Central memory CD4-positive, alpha-beta T cell (primary cell): ENCODE measurements around the gene JPH3.
"Not testable (repeated sequence)": the region's sequence is repeated elsewhere in the genome, so short reads cannot be mapped to it uniquely, and the experiment has no call there.

Source experiments
- DNase-seq: peaks from one replicate; pipeline ENCODE4 v3.0.0; 2022

Gene JPH3

DNA sequence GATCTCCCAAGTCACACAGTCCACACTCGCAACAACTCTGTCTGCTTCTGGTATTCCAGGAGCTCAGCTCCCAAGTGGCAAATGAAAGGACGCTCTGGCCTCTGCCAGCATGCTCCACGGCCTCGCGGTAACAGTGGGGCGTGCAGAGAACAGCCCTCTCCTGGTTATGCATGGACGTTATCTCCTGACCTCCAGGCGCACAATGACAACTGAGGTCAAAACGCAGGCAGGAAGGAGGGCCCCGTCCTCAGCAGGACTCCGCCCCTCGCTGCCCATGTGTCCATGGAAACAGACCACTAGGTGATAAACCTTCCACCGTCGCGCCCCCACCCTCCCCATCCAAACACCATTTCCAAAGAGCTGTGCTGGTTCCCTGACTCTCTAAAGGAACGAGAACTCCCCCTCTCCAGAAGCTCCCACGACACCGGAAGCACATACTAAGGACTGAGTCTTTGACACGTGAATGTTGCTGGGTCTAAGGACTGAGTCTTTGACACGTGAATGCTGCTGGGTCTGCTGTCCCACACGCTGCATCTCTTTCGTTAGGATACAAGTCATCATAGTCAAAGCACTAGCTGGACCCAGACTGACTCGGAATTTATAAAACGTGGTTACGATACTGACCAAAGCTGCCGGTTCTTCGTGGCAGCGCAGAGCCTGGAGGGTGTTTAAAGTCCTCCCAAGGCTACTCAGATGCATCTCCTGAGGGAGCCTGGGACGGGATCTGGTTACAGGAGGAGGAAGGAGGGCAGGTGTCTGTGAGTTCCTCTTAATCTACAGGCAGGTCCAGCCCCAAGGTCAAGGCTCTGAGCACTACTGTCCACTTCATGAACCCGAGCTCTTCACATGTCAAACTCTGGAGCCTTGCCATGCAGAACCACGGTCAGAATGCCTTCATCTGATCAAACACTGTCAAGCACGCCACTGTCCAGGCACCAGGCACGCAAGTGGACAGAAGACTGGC is 119.6 kb downstream of the JPH3 start:
- no peak for DNase-seq

DNA sequence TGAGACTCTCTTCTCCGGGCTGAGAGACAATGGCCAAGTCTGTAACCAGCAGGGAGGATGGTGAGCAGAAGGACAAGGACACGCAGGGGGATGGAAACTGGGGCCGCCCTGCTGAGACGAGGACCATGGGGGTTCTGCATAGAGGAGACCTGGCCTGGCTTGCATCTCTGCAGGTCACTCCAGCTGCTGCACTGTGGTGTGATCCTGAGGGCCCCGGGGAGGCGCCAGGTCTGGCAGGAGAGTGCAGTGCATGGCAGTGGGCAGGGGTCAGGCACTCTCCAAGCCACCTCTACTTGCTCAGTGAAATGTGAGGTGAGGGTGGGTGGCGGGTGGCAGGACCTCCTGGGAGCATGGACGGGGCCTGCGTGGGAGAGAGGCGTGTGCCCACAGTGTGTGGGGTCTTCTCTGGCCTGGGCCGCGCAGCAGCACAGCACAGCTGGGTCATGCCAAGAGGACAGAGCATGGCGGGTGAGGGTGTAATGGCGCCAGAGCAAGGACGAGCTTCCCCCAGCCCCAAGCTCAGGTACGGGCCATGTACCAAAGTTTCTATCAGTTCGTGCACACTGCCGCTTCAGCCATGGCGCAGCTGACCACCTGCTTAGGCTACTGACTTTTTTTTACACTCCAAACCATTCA is 120.4 kb downstream of the JPH3 start:
- no peak for DNase-seq

DNA sequence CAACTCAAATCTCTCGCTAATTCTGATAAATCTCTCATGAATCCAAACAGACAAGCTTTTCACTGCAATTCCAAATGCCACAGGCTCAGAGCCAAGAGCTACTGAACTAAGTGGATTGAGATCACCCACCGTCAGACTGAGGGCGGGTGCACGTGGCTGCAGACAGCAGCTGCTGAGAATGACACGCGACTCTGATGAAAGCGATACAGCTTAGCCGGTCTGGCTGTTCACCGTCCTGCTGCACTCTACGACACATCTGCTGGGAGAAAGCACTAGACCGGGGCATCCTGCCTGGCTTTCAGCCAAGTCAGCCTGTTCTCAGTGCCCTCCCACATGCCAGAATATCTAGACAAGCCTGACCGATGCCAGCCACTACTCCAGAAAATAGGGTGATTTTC is 120.9 kb downstream of the JPH3 start:
- no peak for DNase-seq

DNA sequence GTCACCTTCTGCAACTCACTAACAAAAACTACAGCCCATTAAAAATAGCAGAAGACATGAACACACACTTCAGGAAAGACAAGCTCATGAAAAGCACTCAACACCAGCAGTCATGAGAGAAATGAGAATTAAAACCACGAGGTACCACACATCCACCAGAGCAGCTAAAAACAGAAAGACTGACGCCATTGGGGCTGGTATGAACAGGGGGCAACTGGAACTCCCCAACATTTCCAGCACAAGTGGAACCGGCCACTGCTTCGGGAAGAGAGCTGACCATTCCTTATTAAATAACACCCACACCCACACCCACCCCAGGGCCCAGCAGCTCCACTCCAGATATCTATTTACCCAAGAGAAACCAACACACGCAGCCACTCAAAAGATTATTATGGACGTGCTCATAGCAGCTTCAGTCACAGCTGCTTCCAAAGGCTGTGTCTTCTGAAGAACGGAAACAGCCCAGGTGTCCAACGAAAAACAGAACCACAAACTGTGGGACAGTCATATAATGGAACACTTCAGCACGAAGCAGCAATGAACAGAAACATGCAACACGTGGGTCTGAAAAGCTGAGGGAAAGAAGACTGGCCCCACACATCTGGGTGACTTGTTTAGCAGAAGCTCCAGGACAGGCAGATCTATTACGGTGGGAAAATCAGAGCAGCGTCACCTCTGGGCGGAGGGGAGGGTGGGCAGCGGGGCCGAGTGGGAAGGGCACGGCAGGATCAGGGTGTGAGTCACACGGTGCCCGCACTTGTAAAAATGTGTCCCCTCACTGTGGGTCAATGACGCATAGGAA is 122.4 kb downstream of the JPH3 start:
- no peak for DNase-seq

DNA sequence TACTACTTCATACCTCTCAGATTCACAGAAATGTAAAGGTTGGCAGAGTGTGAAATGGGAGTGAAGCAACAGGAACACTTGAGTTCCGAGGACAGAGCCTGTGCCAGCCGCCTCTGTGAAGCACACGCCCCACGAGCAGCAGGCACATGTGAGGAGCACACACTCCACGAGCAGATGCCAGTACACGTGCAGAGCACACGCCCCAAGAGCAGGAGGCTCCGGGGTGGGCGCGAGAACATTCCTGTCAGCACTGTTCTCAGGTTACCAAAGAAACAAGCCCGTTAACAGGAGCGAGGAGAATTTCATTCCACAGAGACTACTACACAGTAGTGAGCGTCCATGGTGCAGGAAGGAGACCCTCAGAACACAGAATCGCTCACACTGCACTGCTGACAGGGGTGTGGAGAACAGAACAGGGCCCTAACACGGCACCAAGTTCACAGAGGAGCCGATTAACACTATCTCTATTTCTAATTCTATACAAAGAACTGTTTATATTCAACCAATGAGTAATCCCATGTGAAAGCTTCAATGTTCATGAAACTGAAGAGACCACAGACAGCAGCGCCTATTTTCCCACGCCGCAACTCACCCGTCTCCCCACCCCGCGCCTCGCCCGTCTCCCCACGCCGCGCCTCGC is 123.4 kb downstream of the JPH3 start:
- DNase-seq, result no peak

DNA sequence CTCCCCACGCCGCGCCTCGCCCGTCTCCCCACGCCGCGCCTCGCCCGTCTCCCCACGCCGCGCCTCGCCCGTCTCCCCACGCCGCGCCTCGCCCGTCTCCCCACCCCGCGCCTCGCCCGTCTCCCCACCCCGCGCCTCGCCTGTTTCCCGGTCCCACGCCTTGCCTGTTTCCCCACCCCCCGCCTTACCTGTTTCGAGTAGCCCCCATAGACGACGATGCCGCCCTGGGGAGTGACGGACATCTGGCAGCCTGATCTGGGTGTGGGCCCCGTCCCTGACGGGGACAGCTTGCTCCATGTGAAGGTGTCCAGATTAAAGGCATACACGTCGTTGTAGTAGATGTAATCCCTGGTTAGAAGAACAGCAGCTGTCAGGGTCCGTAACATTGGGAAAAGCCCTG is 124.3 kb downstream of the JPH3 start:
- DNase-seq, result not testable (repeated sequence)

DNA sequence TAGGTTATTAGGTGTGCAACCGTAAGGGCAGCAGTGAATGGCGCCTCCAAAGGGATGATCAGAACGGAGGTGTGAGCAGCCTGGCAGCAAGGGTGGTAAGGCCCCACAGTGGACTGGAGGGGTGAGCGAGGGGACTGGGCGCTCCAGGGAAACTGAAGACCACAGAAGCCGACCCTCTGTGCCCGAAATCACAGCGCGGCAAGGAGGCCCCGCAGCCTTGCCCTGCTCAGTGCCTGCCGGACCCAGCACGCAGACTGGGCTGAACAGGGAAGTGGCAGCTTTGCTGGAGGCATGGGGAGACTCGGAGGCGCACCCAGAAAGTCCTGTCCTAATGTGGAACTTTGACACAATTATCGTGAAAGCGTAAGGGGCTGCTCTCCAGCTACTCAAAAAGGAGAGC is 125.0 kb downstream of the JPH3 start:
- DNase-seq, result no peak

DNA sequence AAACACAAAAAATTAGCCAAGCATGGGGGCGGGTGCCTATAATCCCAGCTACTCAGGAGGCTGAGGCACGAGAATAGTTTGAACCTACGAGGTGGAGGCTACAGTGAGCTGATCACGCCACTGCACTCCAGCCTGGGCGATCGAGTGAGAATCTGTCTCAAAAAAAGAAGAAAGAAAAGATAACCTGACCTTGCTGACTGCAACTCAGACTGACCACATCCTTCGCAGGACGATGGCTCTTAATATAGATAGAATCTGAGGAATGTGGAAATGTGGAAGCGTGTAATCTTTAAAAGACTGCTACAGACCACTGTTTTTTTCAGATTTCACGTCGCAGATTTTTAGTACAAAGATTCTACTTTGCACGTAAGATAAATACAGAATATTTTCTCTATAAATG is 125.7 kb downstream of the JPH3 start:
- DNase-seq, result no peak

DNA sequence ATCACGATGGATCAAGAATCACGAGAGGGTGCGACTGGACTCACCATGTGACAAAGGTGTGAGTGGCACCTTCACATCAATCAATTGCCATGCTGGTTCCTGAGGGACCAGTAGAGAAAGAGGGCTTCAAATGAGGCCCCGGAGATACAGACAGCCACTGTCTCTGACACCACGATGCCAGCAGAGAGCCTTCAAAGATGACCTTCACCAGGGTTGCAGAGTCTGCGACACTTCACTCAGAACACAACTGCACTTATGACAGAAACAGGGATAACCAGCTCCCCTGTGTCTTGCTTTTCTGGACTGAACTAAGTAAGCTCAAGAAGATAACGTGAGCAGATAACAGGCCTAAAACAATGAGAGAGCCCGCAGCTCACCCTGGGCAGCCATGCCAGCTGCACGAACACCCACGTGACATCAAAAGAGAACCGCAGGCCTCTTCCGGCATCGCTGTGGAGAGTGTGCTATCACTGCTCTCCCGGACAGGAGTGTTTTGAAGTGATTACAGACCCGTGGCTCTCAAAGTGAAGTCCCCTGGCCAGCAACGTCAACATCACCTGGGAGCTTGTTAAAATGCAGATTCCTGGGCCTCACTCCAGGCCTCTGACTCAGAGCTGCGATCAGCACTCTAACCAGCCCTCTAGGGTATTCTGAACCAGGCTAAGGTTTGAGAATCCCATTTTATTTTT is 127.1 kb downstream of the JPH3 start:
- no peak for DNase-seq

DNA sequence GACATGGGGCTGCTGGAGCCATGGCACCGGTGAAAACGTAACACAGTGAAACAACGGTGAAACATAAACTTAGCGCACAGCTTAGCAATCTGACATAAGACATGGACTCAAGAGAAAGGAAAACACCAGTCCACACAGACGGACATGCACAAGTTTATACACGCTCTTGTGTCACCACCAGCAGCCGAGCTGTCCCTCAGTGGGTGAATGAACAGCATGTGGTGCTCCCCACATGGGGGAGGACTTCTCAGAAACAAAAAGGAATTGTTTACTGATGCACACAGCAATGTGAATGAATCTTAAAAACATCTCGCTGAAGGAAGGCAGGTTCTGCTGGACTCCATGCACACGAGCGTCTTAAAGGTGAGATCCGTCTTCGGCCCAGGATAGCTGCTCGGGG is 129.3 kb downstream of the JPH3 start:
- no peak for DNase-seq

DNA sequence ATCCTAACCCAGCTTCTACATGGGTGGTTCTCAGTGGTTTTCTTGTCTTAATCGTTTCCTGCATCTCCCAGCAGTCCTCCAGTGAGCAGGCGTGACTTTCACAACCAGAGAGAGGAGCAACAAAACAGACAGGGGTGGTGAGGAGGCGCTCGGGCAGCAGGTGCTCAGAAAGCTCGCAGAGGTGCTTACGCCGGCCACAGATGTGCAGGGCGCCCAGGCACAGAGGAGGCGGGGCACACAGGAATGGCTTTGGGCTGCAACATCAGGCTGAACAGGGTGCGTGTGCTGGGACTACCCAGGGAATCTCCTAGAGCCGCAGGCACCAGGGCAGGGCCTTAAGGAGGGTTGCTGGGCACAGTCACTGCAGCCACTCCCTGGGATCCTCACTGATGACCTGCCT is 130.9 kb downstream of the JPH3 start:
- DNase-seq, result no peak

DNA sequence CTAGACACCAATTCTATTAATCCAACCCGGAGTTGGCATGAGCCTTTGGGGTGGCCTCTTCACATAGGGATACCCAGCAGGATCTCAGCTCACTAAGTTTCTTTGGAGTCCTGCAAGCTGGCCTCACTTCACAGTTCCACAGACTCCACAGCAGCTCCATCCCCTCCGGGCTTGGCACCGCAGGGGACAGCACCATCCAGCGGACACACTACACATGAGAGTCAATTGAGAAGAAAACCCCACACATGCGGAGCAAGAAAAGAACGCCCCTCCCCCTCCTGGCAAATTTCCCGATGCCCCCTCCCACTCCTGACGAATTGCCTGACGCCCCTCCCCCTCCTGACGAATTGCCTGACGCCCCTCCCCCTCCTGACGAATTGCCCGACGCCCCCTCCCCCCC is 132.3 kb downstream of the JPH3 start:
- no peak for DNase-seq

DNA sequence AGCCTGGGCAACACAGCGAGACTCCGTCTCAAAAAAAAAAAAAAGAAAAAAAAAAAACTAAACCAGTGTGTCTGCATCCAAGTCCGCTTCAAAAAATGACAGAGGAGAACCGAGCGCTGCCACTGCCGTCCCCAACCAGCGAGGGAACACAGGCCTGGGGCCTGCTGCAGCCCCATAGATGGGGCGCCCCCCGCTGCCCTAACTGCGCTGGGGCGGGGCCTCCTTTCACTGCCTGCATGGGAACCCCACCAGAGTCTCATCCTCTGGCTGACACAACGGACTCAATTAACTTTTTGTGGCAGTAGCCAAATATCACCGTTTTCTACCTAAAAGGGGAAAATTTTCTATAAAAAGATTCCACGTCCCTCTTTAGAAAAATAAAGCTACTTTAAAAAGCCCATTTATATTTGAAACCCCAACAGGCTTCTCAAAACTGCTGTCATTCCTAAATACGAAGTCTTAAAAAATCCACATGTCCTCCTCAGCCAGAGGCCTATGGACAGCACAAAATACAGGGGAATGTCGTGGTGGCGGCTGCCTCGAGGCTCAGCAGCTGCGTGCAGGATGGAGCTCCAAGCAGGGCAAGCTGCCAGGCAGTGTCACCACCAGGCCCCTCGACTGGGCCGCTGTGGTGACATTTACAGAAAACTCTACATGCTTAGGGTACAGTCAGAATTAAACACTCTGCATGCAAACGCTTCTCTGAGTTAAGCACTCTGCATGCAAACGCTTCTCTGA is 133.1 kb downstream of the JPH3 start:
- DNase-seq, result no peak

DNA sequence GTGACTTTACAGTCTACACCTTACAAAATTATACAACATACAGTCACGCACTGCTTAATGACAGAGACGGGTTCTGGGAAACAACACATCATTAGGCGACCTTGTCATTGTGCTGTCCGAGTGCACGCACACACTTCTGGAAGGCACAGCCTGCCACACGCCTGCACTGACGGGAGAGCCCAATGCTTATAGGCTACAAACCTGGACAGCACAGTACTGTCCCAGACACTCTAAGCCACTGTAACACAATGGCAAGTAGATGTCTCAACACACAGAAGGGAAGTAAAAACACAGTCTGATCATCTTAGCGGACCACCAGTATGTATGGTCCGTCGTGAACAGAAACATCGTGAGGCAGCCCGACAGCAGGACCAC is 133.7 kb downstream of the JPH3 start:
- DNase-seq, result no peak

DNA sequence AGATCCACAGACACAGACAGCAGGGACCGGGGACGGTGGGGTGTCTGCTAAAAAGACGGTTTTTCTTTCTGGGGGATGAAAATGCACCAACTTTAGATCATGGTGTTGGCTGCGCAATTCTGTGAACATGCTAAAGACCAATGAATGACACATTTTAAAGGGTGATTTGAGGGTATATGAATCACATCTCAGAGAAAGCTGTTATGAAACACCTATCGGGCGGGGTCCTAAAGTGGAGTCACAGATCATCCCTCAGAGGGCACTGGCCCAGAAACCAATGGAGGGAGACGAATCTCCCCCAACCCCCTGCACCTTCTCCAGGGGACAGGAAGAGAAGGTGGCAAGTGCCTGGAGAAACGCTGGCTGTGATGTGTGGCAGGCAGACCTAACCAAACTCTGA is 137.5 kb downstream of the JPH3 start:
- DNase-seq, result no peak

DNA sequence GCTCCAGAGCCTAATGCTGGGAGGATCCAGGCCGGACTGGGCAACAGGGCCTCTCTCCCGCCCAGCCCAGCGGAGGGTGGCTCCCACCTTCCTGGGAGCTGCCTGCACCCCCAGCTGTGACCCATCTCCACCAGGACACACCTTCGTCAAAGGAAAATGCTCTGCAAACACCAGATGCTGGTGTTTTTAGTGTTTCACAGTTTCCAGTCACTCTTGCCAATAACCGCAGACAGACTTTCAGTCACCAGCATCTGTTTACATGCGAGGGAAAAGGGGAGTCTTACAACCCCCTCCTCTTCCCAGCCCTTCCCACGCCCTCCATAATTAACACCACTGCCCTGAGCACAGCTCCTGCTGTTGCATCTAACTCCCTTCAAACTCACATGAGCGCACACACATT is 138.1 kb downstream of the JPH3 start:
- no peak for DNase-seq

DNA sequence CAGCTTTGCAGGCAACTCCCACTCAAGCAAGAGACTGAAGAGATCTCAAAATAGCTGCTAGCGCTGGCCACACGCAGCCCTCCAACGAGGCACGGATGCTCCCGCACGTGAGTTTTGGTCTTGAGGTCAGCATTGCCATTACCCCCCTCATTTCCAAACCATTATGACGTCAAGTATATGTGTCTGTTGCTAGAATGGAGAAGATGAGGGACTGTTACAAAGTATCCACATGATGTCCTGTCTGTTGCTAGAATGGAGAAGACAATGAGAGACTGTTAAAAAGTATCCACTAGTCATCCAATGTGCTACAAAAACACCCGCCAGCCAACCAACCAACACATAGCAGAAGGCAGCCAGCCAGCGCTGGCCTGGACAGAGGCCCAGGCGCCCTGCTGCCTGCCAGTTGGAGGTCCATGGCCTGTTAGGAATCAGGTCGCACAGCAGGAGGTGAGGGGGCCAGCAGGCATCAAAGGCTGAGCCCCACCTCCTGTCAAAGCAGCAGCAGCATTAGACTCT is 138.7 kb downstream of the JPH3 start:
- DNase-seq, result no peak

DNA sequence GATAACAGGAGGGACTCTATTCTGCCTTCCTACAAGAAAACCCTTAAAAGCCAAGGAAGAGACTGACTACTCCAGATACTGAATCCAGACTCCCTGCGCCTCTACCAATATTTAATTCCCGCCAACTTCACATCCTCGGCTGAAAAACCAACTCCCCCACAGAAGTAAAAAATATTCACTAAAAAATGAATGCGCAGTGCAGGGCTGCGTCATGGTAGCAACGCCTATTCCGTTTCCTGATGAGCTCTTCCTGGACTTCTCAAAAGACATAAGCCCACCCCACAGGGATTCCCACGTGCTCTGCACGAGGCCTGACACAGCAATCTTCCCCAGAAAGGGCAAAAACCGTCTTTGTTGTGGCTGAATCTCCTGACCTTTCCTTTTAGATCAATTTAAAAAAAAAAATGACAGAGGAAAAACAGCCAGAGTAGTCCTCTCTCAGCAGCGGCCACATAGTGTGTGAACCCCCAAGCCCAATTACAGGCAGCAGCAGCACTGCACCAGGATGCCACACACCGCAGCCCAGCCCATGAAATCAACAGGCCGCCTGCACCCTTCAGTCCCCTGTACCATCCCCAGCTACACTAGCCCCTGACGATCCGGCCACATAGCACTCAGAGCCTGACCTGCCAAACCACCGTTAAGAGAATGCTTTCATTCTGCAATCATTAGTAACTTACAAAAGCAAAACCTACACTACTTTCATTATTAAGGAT is 139.6 kb downstream of the JPH3 start:
- no peak for DNase-seq

DNA sequence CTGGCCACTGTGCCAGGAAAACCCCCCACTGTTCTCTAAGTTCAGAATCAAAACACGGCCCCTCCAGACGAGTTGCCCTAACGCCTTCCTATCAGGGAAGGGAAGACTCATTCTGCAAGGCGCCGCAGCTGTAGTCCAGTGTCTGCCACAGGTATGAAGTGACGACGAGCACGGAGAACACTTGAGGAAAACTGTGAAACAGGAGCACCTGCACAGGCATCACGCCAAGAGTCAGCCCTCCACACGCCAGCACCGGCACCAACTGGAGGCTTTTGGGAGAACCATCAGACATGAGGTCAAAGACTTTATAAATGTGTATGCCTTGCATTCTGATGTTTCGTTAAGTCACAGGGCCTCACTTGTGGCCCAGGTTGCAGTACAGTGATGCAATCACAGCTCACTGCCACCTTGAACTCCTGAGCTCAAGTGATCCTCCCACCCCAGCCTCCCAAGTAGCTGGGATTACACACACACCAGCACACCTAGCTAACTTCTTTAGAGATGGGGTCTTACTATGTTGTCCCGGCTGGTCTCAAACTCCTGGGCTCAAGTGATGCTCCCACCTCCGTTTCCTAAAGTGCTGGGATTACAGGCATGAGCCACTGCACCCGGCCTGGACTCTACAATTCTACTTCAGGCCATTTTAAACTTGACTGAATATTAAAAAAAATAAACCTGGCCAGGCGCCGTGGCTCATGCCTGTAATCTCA is 140.6 kb downstream of the JPH3 start:
- no peak for DNase-seq
